ENCODE measurements around the gene LST1.

LST1 gene

DNA sequence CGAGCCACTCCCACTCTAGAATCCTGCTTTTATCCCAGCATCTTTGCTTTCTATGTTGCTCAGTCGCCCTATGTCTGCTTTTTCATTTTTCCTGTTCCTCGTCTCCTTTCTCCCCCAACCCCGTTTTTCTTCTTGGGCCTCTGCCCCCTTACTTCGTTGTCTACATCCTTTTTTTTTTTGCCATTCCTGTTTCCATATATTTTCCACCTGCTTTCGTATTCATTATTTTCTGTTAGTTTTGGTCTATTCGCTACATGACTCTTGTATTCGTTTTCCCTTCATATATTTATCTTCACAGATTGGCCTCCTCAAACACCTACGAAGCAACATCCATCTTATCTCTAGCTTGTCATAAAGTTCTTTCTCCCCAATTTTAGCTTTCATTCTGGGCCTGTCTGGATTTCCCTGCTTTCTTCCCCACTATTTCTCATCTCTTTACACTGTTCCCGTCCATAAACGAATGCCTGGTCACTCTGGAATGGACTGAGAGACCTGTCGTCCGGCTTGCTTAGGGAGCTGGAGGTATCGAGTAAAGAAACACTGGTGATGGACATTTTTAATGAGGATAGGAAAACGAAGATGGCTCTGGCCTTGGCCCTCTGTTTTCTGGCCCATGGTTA, 35.4 kb downstream of the LST1 start:
- Histone ChIP-seq H3K4me1 (ENCODE audit: control insufficient read depth in 1 of 2, insufficient read depth in 1 of 2, low read depth in 1 of 2, low read length in 1 of 2) (peaks cover 42 to 43% of the 10 kb centered on the region in 2 experiments), H3K27ac (peak overlapping the region; percentile 99), H3K27me3 (no peaks in the 10 kb centered on the region), H3K36me3 (peaks cover 31% of the 10 kb centered on the region), H3K9me3 (no peaks in the 10 kb centered on the region), H3K4me3 (ENCODE audit: low read depth in 1 of 2, low read length in 1 of 2) (peak overlapping the region; percentile 73 to 99)
- TF ChIP-seq, protein P1, sequence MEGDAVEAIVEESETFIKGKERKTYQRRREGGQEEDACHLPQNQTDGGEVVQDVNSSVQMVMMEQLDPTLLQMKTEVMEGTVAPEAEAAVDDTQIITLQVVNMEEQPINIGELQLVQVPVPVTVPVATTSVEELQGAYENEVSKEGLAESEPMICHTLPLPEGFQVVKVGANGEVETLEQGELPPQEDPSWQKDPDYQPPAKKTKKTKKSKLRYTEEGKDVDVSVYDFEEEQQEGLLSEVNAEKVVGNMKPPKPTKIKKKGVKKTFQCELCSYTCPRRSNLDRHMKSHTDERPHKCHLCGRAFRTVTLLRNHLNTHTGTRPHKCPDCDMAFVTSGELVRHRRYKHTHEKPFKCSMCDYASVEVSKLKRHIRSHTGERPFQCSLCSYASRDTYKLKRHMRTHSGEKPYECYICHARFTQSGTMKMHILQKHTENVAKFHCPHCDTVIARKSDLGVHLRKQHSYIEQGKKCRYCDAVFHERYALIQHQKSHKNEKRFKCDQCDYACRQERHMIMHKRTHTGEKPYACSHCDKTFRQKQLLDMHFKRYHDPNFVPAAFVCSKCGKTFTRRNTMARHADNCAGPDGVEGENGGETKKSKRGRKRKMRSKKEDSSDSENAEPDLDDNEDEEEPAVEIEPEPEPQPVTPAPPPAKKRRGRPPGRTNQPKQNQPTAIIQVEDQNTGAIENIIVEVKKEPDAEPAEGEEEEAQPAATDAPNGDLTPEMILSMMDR (IDR thresholded peaks at IDR 0.05) = no peak

DNA sequence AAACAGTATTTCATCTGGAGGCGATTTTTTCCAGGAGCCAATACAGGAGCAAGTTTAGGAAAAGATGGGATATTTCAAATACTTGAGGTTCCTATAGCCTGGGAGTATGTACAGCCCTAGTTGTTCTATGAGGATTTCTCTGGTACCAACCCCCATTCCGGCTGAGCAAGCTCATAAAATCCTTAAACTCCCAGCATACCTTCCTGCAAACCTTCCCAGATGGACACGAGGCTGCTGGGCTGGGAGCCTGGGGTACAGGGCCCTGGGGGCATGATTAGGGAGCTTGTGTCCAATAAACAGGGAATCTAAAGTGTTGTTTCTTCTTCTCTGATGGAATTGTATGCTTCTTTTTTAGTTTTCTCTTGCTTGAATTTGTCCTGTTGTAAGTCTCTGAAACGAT, 35.9 kb downstream of the LST1 start:
- TF ChIP-seq, protein P1 (IDR thresholded peaks at IDR 0.05) = no peak
- no peaks in the 10 kb centered on the region for H3K27me3 ChIP-seq
- no peaks in the 10 kb centered on the region for H3K9me3 ChIP-seq
- peak overlapping the region; percentile 73 to 99 for H3K4me3 ChIP-seq (ENCODE audit: low read depth in 1 of 2, low read length in 1 of 2)
- peaks cover 37 to 38% of the 10 kb centered on the region in 2 experiments for H3K4me1 ChIP-seq (ENCODE audit: control insufficient read depth in 1 of 2, insufficient read depth in 1 of 2, low read depth in 1 of 2, low read length in 1 of 2)
- peaks cover 37% of the 10 kb centered on the region for H3K36me3 ChIP-seq
- peak overlapping the region; percentile 99 for H3K27ac ChIP-seq

DNA sequence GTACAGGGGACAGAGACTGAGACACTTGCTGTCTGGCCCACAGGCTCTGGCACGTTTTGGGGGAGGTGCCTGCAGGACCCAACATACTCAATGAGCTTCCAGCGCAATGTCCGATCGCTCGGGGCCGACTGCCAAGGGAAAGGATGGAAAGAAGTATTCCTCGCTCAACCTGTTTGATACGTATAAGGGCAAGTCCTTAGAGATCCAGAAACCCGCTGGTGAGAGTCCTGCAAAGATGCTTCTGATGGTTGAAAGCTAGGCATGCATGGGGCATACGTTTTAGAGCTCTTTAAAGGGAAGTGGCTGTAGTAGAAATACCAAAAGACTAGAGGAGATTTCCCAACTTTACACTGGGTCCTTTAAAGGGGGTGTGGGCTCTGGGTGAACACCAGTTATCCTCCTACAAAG, 36.6 kb downstream of the LST1 start:
- Histone ChIP-seq H3K4me1 (ENCODE audit: control insufficient read depth in 1 of 2, insufficient read depth in 1 of 2, low read depth in 1 of 2, low read length in 1 of 2) (peaks cover 34 to 37% of the 10 kb centered on the region in 2 experiments), H3K4me3 (ENCODE audit: low read depth in 1 of 2, low read length in 1 of 2) (peak overlapping the region in 1 of 2 experiments; percentile 99), H3K9me3 (no peaks in the 10 kb centered on the region), H3K27me3 (no peaks in the 10 kb centered on the region), H3K36me3 (peaks cover 44% of the 10 kb centered on the region), H3K27ac (peak overlapping the region; percentile 99)
- TF ChIP-seq, protein P1 (IDR thresholded peaks at IDR 0.05) = no peak

DNA sequence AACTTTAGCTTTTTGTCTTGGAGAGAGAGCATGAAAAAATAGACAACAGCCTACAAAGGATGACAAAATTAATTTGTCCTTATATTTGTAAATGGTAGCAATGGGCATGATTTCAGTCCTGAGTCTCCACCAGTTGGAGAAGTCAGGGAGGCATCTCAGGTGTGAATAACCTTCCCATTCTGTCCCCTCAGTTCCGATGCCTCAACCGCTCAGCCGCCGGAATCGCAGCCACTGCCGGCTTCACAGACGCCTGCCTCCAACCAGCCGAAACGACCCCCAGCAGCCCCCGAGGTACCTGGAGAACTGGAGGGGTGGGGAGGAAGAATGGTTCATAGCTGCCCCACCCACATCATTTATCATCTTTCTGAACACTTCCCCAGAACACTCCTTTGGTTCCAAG, 38.0 kb downstream of the LST1 start:
- TF ChIP-seq, protein P1 (IDR thresholded peaks at IDR 0.05) = no peak
- Histone ChIP-seq H3K27me3 (no peaks in the 10 kb centered on the region), H3K4me1 (ENCODE audit: control insufficient read depth in 1 of 2, insufficient read depth in 1 of 2, low read depth in 1 of 2, low read length in 1 of 2) (peaks cover 30 to 33% of the 10 kb centered on the region in 2 experiments), H3K4me3 (ENCODE audit: low read depth in 1 of 2, low read length in 1 of 2) (no peak overlapping the region), H3K9me3 (no peaks in the 10 kb centered on the region), H3K36me3 (peaks cover 57% of the 10 kb centered on the region), H3K27ac (peak overlapping the region; percentile 99)

DNA sequence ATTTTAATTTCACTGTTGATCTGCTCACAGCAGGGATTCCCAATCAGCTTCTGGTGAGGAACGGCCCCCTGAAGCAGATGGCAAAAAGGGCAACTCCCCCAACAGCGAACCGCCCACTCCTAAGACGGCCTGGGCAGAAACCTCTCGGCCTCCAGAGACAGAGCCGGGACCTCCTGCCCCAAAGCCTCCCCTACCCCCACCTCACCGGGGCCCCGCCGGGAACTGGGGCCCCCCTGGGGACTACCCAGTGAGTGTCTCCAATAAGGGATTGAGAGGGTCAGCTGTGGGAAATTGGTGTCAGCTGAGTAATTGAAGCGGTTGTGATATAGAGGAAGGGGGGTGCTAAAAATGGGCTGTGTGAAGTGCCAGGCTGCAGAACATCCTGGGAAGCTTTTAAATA, 40.9 kb downstream of the LST1 start:
- TF ChIP-seq, protein P1 (IDR thresholded peaks at IDR 0.05) = no peak
- Histone ChIP-seq H3K36me3 (peaks cover 86% of the 10 kb centered on the region), H3K27ac (no peak overlapping the region)

More for the DNA sequence above, 40.9 kb downstream of the LST1 start:
- Histone ChIP-seq H3K4me1 (ENCODE audit: control insufficient read depth in 1 of 2, insufficient read depth in 1 of 2, low read depth in 1 of 2, low read length in 1 of 2) (peaks cover 13 to 15% of the 10 kb centered on the region in 2 experiments), H3K4me3 (ENCODE audit: low read depth in 1 of 2, low read length in 1 of 2) (no peak overlapping the region), H3K27me3 (no peaks in the 10 kb centered on the region), H3K9me3 (no peaks in the 10 kb centered on the region)
